HS-27A (cell line): ENCODE measurements around the gene PPFIA2.
A peak's percentile ranks its signal among the peaks of the same experiment; 100 is the strongest.
"Not testable (repeated sequence)": the region's sequence is repeated elsewhere in the genome, so short reads cannot be mapped to it uniquely, and the experiment has no call there.

Experiments
- DNase-seq: peaks from one replicate; pipeline ENCODE4 v3.0.0-alpha.2; 2012; ENCODE audit warnings: low read depth, missing footprints

The PPFIA2 gene

GRCh38 chr12:81261508-81262207, 497.5 kb downstream of the PPFIA2 start:
- no peak for DNase-seq

DNA sequence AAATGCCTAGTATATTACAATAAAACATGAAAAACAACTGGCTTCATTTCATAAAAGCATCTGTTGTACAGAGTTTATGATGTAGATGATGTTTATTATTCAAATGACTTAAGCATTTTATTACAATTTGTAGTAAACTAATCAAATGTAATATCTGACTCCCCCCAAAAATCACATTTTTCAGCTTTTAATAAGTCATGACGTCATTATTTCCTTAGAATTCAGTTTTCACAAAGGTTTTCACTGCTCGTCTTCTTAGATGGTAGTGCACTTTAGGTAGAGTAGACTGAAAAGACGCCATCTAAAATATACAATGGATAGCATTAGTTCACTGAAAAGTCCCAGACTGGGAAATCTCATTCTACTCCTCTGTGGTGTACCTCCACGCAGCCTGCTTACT, 499.8 kb downstream of the PPFIA2 start:
- DNase-seq = no peak

DNA sequence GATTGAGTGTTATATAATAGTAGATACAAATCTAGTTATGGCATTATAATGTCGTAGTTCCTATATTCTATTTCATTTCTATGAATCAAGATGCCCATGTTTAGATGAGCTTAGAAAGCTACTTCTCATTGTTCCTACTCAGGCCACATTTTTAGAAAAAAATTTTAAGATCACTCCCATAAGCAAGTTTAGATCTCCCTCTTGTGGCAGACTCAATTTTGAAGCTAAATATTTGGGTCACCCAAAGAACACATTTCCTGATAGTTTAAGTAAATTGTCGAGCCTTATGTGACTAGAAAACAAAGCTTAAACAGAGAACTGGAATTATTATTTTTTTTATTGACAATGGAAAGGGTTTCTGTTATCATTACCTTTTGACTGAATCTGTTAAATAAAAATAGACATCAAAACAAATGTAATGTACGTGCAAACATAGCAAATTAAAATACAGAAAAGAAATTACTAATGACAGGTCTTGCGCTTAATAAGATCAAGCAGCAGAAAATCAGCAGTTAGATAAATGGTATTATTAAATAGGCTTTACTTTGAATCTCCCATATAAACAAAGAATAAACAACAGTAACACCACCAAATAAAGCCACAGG, 501.1 kb downstream of the PPFIA2 start:
- peak; percentile 3 for DNase-seq

DNA sequence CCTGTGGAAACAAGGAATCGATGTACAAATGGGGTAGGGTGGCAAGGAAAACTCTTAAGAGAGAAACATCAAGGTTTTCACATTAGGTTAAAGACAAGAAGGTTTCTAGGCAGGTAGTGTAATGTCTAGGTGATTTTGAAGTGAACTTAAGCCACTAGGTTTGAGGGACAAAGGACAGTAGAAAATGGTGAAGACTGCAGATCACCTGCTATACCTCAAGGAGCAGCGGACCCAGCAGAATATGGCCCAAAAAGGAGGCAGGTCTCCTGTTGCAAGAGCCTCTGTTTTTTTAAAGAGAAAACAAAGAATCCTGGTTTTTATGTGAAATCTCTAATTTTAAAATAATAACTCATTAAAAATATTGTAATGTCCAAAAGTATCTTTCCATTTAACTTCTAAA, 503.2 kb downstream of the PPFIA2 start:
- DNase-seq = no peak

DNA sequence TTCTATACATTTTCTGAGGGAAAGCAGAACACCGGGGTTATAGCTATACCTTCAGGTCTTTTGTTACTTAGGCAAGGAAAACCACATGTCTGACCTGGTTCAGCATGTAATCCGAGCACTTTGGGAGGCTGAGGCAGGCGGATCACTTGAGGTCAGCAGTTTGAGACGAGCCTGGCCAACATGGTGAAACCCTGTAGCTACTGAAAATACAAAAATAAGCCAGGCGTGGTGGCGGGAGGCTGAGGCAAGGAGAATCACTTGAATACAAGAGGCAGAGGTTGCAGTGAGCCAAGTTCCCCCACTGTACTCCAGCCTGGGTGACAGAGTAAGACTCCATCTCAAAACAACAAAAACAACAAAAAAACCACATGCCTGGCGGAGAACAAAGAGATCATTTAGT, 503.7 kb downstream of the PPFIA2 start:
- DNase-seq = no peak

GRCh38 chr12:81253360-81253759, 505.8 kb downstream of the PPFIA2 start:
- DNase-seq = no peak

DNA sequence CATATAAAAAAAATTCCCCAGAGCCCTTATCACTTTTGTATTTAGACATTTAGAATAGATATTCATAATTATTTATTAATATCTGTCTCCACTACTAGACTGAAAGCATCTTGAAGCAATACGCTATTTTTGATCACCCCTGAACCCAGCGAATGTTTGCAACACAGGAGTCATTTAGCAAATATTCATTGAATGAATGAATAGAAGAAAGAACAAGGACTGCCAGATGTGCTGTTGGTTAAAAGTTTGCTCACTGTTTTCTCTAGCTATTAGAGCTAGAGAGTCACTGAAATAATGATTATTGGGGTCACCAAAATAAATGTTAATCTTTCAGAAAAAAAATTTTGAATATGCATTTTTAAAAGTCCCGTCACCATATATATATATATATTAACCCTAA, 506.9 kb downstream of the PPFIA2 start:
- no peak for DNase-seq

DNA sequence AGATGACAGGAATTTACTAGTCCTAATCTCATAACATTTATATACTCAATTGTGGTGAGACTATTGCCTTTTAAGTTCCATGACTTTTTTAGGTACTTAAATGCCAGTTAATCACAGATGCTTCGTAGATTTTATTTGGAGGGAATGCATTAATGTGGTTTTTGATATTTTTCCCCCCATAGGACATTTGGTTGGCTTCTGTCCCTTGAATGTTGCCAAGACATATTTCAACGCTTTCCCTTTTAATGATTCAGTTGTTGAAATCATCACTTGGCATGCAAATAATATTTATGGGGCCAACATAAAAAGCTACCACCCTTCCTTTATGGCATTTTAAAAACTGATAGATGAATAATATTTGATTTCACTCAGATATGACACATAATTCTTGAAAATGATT, 509.2 kb downstream of the PPFIA2 start:
- DNase-seq = no peak

- no peak for DNase-seq
Observed at GRCh38 chr12:81245907-81246570, 513.1 kb downstream of the PPFIA2 start.

DNA sequence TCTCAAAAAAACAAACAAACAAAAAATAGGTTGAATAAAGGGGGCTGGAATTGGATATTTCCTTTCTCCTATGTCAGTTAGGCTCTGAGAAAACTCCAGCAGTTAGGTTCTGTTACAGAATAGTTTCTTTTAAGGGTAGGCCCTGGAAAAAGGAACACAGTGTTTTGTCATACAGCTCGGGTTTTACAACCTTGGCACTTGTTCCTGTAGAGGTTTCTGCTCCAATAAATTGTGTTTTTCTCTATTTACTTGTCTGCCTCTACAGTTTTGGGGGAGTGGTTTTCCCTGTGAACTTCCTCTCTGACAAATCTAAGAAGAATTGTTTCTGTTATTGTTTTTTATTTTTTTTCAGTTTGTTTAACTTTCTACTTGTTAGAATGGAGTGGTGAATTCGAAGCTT, 513.7 kb downstream of the PPFIA2 start:
- DNase-seq = no peak

DNA sequence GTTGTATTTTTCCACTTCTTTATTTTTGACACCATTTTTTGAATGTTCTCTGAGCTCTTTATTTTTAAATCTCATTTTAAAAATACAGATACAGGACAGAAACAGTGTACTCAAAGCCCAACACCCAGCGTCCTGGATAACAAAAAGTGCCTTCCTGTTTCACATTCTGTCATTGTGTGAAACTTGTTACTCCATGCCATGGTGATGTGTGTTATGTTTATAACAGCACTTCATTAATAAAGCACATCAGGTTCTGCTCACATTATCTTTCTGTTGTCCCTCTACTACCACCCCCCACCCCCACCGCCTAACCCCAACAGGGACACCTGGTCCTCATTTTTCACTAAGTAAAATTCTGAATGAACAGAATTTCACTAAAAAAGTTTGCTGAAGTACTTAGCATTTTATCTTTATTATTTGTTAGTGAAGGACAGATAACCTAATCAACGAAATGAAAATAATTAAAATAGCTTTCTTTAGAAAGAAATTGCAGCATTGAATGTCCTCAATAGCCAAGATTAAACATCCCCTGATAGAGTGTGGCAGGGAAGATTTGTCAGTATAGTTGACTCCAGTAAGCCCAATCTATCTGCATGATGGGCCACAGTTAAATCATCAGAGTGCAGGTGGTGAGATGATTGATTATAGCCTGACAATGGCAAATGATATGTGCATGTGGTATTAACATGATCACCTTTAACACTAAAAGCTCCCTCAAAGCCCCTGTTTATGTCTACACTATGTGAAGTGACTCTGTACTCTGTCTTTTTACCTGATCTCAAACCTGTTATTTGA, 527.4 kb downstream of the PPFIA2 start:
- no peak for DNase-seq

DNA sequence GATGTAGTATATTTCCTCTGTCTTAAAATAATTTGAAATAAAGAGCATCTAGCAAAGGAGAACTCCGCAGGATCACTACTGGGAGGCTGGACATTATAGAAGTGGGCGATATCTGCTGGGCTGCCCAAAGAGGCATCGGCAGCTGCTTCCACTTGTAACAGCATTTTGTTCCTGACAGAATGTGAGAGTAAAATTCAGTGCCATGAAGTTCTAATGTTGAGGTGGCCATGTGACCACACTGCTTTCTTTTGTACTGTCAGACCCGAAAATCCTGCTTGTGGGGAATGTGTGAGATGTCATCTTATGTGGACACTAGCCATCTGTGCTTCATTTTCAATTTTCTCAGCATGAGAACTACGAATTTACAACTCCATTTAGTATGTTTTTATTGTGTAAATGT, 529.4 kb downstream of the PPFIA2 start:
- no peak for DNase-seq

DNA sequence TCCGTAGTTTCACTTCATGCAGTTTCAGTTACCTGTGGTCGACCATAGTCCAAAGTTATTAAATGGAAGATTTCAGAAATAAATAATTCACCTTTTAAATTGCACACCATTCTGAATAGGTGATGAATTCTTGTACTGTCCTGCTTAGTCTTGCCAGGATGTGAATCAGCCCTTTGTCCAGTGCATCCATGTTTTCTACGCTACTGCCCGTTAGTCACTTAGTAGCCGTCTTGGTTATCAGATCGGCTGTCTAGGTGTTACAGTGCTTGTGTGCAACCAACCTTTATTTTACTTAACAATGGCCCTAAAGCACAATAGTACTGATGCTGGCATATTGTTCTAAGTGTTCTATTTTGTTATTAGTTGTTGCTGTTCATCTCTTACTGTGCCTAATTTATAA, 534.5 kb downstream of the PPFIA2 start:
- DNase-seq = no peak

DNA sequence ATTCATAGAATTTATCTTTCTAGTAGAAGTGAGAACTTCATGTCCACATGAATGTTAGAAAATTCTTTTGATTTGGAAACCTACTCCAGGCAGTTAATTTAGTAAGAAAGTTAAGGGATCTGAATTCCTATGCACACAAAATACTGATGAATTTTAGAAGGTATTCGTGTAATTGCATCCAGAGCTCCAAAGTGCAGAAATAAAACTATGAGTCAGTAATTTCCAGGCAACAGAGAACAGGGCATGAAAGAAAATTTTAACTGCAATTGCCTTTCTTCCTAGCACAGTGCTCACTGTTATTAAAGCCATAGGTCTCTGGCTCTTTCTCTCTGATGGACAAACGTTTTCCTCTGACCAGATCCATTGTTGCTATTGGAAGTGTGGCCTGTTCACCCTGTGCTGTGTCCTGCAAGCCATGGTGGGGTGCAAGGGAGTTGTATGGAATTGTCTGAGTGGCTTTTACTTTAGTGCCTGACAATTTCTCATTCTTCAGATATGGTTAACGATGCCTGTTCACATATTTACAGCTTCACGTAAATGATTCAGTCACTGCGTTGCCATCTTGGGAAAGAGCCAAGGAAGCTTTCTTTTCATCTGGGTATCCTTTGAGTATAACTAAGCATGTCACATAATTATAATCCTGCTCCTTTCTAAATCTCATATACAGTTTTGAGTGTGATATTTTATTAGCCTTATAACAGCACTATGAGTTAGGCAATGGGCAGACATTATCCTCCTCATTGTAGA, 536.1 kb downstream of the PPFIA2 start:
- no peak for DNase-seq

DNA sequence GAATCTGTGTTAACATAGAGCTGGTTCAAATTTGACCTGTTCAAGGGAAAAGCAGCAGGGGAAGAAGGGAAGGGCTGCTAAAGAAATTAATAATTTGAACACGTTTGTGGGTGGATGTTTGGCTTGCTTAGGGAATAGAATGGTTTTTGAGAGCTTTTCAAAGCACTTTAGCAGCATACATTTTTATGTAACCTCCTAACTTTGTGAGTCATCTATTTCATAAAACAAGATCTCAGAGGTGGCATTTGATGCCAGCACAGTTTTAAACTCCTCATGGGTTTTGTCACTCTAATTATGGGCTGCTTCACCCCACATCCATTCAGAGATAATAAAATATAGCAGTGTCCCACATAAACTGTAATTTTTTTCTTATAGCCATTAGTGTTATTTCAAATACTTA, 537.5 kb downstream of the PPFIA2 start:
- DNase-seq = no peak

GRCh38 chr12:81216739-81217138, 542.4 kb downstream of the PPFIA2 start:
- no peak for DNase-seq

- DNase-seq = no peak
Observed at GRCh38 chr12:81212996-81213696, 546.0 kb downstream of the PPFIA2 start.

DNA sequence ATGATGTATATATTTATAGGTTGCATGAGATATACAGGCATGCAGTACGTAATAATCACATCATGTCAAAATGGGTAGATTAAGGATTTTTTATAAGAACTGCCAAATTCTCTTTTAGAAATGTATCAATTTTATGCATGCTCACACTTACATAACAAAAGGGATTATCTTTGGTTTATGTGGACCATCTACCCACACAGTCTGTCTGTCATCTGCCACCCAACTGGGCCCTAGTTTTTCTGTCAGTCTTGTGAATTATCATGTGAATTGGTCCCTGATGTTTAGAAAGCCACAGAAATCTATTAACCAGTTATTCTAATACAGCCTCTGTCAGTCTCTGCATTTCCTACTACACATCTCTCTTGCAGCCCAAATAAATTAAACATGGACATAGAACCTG, 547.8 kb downstream of the PPFIA2 start:
- no peak for DNase-seq

- DNase-seq = not testable (repeated sequence)
Observed at GRCh38 chr12:81209772-81210225, 549.4 kb downstream of the PPFIA2 start.

DNA sequence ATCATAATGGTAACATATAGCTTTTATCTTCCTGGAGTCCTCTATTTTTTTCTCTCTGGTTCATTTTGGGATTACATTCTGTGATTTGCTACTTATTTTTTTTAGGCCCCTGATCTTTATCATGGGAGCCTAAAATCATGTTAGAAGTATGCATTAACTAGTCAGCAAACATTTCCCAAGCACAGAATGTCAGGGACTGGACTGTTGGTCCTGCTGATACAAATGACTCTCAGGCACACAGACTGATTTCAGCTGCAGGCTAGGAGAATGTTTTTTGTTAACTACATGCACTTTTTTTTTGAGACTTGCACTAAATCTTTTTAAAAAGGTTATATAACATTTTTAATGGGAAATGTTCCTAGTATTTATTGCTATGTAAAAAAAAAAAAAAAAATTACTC, 550.1 kb downstream of the PPFIA2 start:
- no peak for DNase-seq

DNA sequence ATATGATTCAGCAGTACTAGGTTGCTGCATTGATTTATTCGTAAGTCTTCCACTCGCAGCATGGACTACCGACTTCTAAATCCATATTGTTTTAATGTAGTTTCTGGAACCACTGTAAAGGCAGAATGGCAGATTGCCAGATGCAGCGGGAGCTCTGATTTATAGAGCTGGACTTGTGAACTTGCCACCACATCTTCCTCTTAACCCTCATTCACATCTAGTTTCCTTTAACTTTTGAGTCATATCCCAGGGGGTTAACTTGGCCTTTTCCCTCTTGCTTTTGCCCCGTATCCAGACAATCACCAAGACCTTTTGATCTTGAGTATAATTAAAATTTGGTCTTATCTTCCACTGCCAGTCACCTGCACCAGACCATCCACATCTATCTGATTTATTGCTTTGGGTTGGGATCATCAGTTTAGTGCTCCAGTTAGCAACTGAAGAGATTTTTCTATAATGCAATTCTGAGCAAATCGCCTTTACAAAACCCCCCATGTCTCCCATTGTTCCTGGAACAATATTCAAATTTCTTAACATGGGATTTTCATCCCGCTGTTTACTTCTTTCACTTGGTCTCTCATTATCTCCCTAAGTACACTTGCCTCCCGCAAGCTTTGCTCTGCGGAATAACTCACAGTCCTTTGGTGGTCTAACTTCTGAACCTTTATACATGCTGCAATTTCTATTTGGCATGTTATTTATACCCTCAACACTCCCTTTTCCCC, 550.8 kb downstream of the PPFIA2 start:
- no peak for DNase-seq
